PFSK-1 (cell line): ENCODE measurements around the gene DNPEP.

Source experiments
- FOXP2 ChIP-seq: optimal IDR thresholded peaks from 2 replicates; pipeline ENCODE3; 2011; ENCODE audit warnings: borderline replicate concordance, control low read depth, inconsistent platforms; ENCODE audit not compliant: insufficient read depth; ENCODE audit errors: extremely low read length, extremely low read depth
- POLR2AphosphoS5 ChIP-seq: IDR thresholded peaks from 2 replicates; pipeline ENCODE4 v1.6.1; 2012; ENCODE audit warnings: low read depth, mild to moderate bottlenecking, control low read depth, low read length, moderate library complexity
- SIN3A ChIP-seq: IDR thresholded peaks from 2 replicates; pipeline ENCODE4 v1.6.1; 2012; ENCODE audit warnings: mild to moderate bottlenecking, low read length, moderate library complexity, borderline replicate concordance; ENCODE audit not compliant: insufficient read depth
- TAF1 ChIP-seq: IDR thresholded peaks from 2 replicates; pipeline ENCODE4 v1.6.1; 2012; ENCODE audit warnings: low read length, control low read depth, borderline replicate concordance; ENCODE audit not compliant: insufficient read depth
- TF ChIP-seq, protein P1 (sequence below), 2 experiments: IDR thresholded peaks; 2 replicates each; pipeline versions ENCODE4 v1.6.1 to v1.8.0; 2011 to 2012; ENCODE audit warnings: low read depth in 2 of 2, low read length in 2 of 2, control low read depth in 1 of 2, inconsistent platforms in 1 of 2, mild to moderate bottlenecking in 1 of 2, moderate library complexity in 1 of 2; ENCODE audit not compliant: insufficient read depth in 1 of 2

The DNPEP gene

DNA sequence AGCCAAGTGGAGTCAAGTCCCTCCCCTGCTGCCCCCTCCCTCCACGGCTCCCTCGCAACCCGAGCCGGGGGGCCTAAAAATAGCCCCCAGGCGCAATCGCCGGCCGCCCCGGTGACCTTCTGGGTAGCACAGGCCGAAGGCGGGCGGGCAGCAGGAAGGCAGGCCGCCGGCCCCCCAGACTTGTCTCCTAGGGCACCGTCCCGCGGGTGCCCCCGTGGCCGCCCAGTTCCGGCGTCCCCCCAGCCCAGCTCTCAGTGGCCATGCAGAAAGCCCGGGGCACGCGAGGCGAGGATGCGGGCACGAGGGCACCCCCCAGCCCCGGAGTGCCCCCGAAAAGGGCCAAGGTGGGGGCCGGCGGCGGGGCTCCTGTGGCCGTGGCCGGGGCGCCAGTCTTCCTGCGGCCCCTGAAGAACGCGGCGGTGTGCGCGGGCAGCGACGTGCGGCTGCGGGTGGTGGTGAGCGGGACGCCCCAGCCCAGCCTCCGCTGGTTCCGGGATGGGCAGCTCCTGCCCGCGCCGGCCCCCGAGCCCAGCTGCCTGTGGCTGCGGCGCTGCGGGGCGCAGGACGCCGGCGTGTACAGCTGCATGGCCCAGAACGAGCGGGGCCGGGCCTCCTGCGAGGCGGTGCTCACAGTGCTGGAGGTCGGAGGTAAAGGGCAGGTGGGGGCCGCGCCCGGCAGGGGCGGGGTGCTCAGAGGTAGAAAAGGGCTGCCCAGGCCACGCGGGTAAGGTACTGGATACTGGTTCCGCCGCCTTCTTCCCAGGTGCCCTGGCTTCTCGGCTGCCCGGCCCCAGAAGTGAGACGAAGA lies 47.2 kb upstream of the DNPEP start, which contains the start of gene SPEG:
SPEG (plus strand) TSS at position 126 of the 808 bp plus-strand sequence; CDS start at position 261, 135 bp downstream.
- TF ChIP-seq, protein P1, sequence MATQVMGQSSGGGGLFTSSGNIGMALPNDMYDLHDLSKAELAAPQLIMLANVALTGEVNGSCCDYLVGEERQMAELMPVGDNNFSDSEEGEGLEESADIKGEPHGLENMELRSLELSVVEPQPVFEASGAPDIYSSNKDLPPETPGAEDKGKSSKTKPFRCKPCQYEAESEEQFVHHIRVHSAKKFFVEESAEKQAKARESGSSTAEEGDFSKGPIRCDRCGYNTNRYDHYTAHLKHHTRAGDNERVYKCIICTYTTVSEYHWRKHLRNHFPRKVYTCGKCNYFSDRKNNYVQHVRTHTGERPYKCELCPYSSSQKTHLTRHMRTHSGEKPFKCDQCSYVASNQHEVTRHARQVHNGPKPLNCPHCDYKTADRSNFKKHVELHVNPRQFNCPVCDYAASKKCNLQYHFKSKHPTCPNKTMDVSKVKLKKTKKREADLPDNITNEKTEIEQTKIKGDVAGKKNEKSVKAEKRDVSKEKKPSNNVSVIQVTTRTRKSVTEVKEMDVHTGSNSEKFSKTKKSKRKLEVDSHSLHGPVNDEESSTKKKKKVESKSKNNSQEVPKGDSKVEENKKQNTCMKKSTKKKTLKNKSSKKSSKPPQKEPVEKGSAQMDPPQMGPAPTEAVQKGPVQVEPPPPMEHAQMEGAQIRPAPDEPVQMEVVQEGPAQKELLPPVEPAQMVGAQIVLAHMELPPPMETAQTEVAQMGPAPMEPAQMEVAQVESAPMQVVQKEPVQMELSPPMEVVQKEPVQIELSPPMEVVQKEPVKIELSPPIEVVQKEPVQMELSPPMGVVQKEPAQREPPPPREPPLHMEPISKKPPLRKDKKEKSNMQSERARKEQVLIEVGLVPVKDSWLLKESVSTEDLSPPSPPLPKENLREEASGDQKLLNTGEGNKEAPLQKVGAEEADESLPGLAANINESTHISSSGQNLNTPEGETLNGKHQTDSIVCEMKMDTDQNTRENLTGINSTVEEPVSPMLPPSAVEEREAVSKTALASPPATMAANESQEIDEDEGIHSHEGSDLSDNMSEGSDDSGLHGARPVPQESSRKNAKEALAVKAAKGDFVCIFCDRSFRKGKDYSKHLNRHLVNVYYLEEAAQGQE (IDR thresholded peaks at IDR 0.05; ENCODE audit: insufficient read depth in 1 of 2, low read depth in 2 of 2, low read length in 2 of 2) = no peak
- TF ChIP-seq TAF1 (no peak), FOXP2 (no peak), SIN3A (no peak), POLR2AphosphoS5 (no peak)

DNA sequence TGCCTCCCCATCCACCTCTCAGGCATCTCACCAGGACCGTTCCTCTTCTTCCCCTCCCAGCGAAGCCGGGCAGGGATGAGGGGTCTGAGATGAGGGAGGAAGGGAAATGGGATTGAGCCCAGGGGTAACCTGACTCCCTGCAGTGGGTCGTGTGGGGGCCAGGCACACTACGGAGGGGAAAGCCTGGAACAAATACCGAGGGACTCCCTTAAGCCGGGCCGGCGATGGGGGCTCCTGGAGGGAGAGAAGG lies 46.7 kb upstream of the DNPEP start:
- TF ChIP-seq, protein P1 (IDR thresholded peaks at IDR 0.05; ENCODE audit: insufficient read depth in 1 of 2, low read depth in 2 of 2, low read length in 2 of 2) = no peak
- TF ChIP-seq TAF1 = no peak
- no peak for TF ChIP-seq POLR2AphosphoS5
- no peak for TF ChIP-seq SIN3A
- no peak for TF ChIP-seq FOXP2

DNA sequence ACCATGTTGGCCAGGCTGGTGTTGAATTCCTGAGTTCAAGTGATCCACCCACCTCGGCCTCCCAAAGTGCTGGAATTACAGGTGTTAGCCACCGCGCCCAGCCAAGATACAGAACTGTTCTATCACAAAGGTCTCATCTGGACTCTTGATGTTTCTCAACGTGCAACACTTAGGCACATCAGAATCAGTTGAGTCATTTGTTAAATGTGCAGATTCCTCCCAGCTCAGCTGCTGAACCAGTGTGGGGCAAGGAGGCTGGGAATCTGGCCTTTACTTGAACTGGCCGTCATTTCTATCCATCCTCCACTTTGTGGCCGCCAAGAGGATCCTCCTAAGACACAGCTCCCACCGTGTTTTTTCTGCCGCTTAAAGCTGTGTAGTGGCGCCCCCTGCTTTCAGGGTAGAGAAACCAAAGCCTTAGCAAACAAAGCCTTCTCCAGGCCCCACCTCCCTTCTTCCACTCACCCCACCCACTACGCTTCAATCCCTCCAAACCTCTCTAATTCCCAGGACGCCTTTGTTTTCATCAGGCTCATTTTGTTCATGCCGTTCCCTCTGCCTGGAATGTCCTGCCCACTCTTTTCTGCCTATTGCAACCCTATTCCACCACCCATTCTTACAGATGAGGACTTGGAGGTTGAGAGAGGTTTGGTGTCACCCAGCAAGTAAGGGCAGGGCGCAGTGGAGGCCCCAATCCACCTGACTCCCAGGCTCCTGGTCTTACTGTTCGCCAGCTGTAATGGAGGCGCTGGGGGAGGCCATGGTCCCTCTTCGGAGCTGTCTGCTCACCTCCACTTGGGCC lies 46.2 kb upstream of the DNPEP start:
- TF ChIP-seq FOXP2 = no peak
- no peak for TF ChIP-seq POLR2AphosphoS5

DNA sequence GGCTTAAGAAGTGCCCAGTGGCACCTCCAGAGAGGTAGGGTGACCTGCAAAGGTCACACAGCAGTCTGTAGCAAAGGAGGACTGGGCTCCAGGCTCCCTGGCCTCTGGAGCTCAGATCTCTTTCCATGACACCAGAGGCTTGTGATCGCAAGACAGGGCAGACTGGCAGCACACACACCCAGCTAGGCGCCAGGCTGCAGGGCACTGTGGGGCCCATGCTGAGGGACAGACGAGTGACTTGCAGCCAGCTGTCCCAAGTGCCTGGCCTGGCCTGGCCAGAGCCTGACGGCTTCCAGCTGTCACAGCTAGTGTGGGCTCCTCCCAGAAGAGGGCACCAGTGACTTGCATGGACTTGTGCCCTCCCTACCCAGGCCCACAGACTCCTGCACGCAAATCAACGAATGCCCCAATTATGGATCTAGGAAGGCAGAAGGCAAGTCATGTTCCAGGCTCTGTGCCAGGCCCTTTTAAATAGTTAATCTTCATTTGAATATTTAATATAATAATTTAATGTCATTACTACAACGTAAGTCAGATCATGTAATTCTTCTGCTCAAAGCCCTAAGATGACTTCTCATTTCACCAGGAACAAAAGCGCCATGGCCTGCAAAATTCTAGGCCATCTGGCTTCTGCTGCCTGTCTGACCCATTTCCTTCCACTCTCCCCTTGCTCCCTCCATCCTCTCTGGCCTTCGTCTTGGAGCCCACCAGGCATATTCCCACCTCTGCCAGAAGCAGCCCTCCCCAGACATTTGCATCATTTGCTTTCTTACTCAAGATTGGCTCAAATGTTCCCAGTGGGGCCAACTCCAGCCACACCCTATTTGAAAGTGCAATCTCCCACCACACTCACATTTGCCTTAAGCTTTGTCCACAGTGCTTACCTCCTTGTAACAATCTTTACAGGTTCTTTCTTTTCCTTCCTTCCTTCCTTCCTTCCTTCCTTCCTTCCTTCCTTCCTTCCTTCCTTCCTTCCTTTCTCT lies 43.2 kb upstream of the DNPEP start:
- TF ChIP-seq SIN3A (no peak), POLR2AphosphoS5 (no peak), FOXP2 (no peak), TAF1 (no peak)
- TF ChIP-seq, protein P1 (IDR thresholded peaks at IDR 0.05; ENCODE audit: insufficient read depth in 1 of 2, low read depth in 2 of 2, low read length in 2 of 2) = no peak

DNA sequence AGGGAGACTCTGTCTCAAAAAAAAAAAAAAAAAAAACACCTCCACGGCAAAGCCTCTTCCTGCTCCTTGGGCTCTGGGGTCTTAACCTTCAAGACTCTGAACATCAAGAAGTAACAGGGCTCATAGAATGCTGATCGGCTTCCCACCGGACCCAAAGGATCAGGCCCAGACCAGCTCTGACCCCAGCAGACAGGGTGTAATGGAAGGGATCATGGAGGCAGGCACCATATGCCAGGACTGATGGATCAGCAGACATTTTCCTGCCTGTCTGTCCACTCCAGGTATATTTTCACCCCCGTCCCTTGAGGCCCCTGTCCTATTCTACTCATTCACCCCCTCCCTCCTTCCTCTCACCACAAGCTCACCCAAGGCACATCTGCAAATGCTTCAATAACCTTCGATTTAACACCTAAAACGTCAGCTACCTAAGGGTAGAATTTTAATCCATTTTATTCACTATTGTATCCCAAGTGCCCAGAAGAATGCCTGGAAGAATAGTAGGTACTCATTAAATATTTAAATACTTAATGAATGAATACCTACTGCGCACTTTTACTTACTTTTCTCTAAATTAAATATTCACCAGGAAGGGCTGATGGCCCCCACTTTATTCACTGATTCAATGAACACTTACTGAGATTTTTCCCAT lies 42.4 kb upstream of the DNPEP start:
- TF ChIP-seq, protein P1 (IDR thresholded peaks at IDR 0.05; ENCODE audit: insufficient read depth in 1 of 2, low read depth in 2 of 2, low read length in 2 of 2) = no peak
- TF ChIP-seq POLR2AphosphoS5 = no peak
- no peak for TF ChIP-seq FOXP2
- TF ChIP-seq SIN3A = no peak
- TF ChIP-seq TAF1 = no peak
